Left renal pelvis (tissue), 4 donors: Measurements from ENCODE around the gene KNDC1. TPM values are rescaled to one million over a fixed set of nuclear protein-coding genes. Genes with fewer than 3 reads are reported as not detected.

ENCODE experiments used
- DNase-seq, 4 donors: peaks; one replicate each; pipeline ENCODE4 v3.0.0-alpha.2; 2013; ENCODE audit warnings: low read depth in 4 of 4, low spot score in 3 of 4
- polyA plus RNA-seq, 4 donors: library from polyadenylated mRNA; unstranded; fragments of 120-200 nt; gene quantifications; one replicate each; pipeline ENCODE4 v1.2.1, GENCODE V29; 2013; ENCODE audit not compliant: insufficient read length in 4 of 4

The KNDC1 gene
- polyA plus RNA-seq, 4 donors, result 2.5 to 10.0 (median 6.9) TPM

- no peak for DNase-seq
These were observed 28.1 kb downstream of the KNDC1 start for GRCh38 chr10:133187906-133188681.

DNA sequence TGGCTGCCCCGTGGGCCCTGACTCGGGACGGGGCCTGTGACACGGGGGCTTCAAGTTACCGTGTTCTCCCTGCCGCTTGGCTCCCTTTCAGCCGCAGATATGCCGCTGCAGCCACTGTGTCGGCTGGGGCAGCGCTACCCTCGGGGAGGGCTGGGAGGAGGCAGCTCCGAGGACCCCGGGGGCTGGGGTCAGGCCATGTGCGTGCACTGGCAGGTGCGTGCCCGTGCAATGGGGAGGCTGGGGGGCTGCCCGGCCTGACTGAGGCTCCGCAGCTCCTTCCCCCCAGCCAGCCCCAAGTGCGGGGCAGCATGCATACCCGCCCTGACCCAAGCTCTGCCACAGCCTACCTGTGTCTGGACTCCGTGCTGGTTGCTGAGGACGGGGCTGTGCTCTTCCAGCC, 29.2 kb downstream of the KNDC1 start:
- DNase-seq, result no peak

- DNase-seq, result no peak
These were observed 29.7 kb downstream of the KNDC1 start for GRCh38 chr10:133189726-133190125.

GRCh38 chr10:133190225-133190624, 30.2 kb downstream of the KNDC1 start:
- no peak for DNase-seq

DNA sequence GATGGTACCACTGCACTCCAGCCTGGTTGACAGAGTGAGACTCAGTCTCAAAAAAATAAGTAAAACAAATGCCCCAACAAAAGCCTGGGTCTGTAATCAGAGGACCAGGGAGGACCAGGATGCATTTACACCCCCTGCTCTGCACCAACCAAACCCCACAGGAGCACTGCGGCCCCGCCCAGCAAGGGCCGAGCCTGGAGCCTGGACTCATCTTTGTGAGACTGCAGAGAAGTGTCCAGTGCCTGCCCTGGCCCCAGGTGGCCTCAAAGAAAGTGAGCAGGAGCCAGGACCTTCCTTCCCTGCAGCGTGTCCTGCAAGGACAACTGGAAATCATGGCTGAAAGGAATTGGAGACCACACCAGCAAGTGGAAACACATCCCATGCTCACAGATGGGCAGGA, 31.6 kb downstream of the KNDC1 start:
- DNase-seq, result no peak

- no peak for DNase-seq
These were observed 34.1 kb downstream of the KNDC1 start for GRCh38 chr10:133194151-133194550.

DNA sequence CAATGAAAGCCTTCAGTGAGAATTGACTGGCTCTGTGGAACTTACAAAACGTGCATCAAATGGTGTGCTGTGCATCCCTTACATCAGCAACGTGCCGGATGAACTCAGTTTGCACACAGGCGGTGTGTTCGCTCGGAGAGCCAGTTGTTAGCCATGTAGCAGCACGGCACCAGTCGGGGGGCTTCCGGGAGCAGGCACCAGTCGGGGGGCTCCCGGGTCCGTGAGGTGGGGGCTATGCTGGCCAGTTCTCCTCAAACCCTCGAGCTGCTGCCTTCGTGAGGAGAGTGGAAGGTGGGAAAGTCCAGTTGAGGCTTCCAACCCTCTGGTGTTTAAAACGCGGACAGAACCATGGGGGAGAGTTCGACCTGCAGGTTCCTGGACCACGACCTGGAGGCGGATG, 35.1 kb downstream of the KNDC1 start:
- no peak for DNase-seq

DNA sequence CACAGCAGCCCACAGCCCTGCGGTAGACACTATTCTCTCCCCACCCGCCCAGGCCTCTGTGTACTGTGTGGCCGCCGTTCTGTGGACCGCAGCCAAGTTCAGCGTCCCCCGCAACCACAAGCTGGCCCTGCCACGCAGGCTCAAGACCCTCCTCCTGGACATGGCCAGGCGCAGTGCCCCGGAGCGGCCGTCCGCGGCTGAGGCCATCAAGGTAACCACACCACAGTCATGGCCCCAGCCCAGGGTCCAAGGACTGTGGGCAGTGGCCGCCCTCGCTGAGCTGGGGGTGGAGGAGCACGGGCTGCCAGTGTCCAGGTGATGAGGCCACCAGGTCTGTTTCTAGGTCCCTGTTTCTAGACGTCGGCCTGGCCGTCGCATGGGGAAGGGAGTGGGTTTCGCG, 35.6 kb downstream of the KNDC1 start:
- no peak for DNase-seq

GRCh38 chr10:133196221-133196915, 36.3 kb downstream of the KNDC1 start:
- DNase-seq, result no peak

- no peak for DNase-seq
These were observed 37.1 kb downstream of the KNDC1 start for GRCh38 chr10:133196936-133197758.

DNA sequence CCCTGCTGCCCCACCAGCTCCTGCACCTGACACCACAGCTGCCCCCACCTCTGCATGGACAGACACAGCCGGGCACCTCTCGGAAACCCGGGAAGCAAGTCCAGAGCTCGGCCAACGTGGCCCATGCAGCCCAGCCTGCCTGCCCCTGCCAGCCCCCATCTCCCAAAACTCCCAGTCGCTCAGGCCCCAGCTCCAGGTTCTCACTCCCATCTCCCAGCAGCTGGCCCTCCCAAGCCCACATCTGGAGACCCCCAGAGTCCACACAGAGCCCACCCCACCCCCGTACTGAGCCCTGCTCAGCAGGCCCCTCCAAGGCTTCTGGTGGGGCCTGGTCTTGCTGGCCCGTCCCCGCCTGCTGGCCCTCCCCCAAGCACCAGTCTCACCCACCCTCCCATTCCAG, 37.8 kb downstream of the KNDC1 start:
- no peak for DNase-seq

DNA sequence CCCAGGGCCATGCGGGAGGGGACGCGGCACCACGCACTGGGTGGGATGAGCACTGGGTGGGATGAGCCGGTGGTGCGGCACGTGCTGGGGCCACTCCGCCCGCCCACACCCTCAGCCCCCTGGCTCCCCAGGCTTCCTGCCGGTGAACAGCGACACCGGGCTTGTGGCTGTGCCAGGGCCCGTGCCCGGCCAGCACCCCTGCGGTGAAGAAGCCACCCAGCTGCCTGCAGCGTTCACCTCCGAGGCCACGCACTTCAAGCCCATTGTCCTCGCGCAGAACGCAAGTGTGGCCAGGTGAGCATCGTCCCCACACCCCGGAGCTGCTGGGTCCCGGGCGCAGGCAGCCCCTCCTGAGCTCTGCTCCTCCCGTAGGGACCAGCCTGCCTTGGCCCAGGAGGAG, 38.2 kb downstream of the KNDC1 start:
- DNase-seq, result no peak

DNA sequence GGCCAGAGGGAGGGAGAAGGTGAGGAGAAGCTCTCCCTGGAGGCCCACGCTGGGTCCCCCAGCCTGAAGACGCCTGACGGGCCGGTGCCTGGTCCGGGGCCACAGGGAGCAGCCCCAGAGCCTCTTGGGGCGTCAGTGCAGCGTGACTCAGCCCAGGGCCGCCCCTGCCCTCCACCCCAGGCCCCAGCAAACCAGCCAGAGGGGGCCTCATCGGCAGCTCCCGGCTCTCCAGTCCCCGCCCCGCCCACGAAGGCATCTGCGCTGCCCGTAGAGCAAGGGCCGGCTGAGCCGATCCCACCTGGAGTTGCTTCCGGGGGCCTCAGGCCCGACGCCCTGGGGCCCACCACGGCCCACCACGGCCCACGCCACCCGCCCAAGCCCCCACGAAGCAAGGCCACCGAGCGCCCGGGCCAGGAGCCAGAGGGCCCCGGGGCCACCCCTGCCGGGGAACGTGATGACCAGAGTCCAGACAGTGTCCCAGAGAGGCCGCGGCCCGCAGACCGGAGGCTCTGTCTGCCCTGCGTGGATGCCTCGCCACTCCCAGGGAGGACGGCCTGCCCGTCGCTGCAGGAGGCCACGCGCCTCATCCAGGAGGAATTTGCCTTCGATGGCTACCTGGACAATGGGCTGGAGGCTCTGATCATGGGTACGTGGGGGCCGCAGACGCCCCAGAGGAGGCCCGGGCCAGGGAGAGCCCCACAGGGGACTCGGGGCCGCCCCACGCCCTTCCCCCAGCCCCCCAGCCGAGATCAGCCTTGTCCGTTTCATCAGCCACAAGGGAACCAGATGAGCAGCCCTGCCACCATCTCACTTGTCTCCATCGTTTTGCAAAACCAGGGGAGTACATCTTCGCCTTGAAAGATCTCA, 38.8 kb downstream of the KNDC1 start:
- DNase-seq, result no peak

DNA sequence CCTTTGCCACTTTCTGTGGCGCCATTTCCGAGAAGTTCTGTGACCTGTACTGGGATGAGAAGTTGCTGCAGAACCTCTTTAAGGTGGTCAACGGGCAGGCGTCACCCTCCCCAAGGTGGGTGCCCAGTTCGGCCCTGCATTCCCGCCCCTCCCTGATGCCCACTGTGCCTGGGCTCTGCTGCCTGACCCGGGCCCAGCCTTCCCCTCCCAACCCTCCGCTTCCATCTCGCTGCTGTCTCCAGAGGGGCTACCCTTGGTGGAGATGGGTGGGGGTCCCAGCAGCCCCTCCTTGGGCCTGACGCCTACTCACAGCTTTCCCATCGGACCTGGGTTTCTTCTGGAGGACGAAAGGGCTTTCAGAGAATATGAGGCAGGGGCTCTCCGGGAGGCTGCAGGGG, 39.5 kb downstream of the KNDC1 start:
- DNase-seq, result no peak

DNA sequence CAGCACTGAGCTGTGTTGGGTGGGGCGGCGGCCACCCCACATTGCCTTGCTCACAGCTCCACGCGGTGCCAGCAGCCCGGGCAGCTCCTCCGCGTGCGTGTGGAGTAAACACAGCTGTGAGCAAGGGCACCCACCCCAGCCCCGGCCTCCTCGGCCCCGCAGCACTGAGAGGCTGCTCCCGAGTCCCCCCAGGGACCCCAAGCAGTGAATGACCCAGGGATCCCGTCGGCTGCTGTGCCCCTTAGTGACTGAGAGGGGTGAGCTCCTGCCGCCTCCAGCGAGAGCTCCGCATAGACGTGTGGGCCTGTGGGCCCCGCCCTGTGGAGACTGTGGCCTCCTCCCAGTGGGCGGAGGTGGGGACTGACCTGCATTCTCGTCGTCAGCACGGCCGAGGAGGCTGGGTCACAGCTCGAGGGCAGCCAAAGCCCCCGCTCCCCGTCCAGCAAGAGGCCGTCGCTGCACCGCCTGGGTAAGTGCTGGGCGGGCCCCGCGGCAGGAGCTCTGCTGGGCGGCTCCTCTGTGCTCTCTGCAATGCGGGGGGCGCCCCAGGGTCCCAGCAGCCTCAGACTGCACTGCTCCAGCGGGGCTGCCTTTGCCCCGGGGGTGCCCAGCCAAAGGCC, 40.1 kb downstream of the KNDC1 start:
- DNase-seq, result no peak

- DNase-seq, result no peak
These were observed 40.6 kb downstream of the KNDC1 start for GRCh38 chr10:133200621-133201031.

GRCh38 chr10:133201151-133201947, 41.3 kb downstream of the KNDC1 start:
- DNase-seq, result no peak

DNA sequence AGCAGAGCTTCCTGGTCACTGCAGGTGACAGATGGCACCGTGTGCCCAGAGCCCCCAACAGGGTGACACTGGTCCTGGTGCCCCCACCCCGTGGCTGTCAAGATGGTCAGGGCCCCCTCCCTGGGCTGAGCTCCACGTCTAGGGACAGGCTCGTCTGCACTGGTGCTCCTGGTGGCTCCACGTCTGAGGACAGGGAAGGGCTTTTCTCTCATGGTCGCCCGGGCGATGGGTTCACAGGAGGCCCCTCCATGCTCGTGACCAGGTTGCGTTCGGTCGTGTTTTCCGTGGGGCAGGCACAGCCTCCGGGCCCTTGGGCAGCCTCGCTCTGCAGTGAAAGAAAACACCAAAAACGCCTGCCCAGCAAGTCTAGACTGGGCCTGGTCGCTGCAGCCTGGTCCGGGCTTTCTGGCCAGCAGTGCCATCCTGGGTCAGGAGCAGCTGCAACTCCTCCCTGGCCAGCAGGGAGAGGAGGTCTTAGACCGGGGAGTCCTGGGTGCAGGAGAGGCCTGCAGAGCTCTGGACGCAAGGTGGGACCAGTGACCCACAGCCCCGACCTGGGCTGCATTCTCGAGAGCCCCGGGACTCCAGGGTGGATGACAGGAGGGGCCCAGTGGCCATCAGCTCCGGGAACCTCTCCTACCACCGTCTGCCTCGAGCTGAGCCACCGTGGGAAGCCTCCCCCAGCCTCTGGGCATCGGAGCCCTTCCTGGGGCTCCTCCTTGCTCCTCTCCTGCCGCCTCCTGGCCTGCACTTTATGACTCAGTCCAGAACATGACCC, 42.1 kb downstream of the KNDC1 start:
- DNase-seq, result no peak
